HG03565 (cell line): Measurements from ENCODE around the gene RPS6KA6.
A peak's percentile ranks its signal among the peaks of the same experiment; 100 is the strongest.
"Not testable (repeated sequence)": the region's sequence is repeated elsewhere in the genome, so short reads cannot be mapped to it uniquely, and the experiment has no call there.

Experiments used
- ATAC-seq: cut with Tn5 transposase; IDR thresholded peaks from one replicate; pipeline ENCODE4 v1.9.1; 2021; ENCODE audit warnings: mild to moderate bottlenecking, moderate library complexity; ENCODE audit not compliant: unreplicated experiment

The RPS6KA6 gene

DNA sequence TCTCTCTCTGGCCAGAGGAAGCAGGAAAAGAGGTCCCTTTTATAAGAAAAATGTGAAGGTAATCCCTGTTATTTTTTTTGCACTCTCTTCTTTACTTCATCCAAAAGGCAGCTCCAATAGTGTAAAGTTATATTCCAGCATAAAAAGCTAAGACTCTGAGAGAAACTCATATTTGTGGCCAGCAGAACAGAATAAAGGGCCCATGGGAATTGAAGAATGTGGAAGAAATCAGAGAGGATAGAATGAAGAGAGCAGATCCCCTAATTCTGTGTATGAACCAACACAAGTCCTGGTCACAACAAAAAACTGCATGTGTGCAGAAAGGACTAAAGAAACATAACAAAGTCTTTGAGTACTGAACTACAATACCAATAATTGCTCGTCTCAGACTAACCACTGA lies 22.3 kb downstream of the RPS6KA6 start:
- ATAC-seq, result no peak

DNA sequence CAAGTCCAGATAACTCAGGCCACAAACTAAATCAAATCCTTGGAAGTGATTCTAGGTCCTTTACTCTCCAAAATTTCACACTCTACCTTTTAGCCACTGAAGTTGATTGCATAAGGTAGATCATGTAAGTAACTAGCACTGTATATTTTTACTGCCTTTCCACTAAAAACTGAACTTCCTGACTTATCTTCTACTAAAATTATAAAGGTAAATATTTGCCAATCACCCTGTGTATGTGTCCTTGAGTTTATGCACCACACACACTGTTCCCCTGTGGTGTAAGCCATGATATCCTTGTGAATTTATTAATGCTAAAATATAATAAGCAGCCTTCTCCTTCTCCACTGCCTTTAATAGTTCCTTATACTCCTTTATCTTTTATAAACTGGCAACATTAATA lies 25.6 kb downstream of the RPS6KA6 start:
- ATAC-seq, result no peak

DNA sequence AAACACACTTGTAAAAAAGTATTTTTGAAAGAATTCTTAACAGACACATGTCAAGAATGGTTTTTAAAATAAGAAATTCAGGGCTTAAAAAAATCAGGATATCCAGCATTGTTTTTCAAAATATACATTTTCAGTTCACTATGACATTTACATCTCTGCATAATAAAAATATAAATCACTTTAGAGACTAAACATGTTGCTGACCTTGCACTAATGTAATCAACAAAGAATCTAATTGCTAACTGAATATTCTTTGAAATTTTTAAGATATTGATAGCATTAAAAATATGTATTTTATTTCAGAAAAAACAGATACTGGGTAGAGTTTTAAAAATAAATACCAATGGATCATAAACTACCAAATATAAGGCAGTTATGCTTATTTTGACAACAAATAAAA lies 26.4 kb downstream of the RPS6KA6 start:
- ATAC-seq, result no peak

DNA sequence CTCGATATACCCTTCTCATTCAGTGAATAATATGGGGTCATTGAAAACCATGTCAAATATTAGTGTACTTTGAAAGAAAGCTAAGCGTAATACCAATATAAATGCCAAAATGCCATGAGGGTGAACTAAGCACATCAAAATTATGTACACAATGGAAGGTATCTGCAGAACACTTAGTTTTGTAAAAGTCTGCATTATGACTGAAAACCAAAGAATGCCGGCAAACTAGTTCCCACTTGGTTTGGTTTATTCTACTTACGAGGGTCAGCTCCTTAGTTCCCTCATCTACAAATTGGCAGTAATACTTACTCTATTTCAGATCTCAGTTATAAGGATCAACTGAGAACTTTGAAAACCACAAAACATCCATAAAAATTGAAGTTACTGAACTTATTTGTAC lies 27.3 kb downstream of the RPS6KA6 start:
- no peak for ATAC-seq

DNA sequence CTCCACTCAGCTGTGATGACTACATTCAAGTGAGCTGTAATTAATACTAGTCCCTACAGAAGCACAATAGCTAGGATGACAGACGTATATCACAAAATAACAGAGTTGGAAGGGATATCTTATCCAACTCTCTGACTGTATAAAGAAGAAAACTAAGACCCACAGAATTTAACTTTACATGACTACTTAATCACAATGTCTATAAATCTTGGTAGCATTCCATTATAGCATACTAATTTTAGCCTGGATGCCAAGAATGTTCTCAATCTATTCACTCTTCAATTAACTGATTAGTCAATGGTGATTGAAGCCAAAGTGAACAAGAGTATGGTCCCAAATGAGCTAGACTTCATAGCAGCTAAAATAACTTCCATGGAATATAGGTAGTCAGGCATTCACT lies 31.2 kb downstream of the RPS6KA6 start:
- ATAC-seq, result no peak

DNA sequence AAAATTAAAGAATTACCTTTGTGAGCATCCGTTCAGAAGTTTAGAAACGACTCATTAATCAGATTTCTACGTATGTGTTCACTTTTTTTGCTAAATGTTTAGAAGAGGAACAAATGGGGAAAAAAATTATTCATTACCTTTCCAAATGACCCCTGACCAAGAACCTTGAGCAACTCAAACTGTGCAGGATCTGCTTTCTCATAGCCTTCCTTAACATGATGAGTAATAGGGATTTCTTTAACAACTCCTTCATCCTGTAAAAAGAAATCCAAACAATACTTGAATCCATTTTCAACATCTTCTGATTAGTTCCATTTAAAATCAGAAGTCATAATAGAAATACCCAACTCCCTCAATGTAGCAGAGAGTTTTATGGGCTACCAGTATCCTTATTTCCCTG lies 32.1 kb downstream of the RPS6KA6 start:
- ATAC-seq, result no peak

DNA sequence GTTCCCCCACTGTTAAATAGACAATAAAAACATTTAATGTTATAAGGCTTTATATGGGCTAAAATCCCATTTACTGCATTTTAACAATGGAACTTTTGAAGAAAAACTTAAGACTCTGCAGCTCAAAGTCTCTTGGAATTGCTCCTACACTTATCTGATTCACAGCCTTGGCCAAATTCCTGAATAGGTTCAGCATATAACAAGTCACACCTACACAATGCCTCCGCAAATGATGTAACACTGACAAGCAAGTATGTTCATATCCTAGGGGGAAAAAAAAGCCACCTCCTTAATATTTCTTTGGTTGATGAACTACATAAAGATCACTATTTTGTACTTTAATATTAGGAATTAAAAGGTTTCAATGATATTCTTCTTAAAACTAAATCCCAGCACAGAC lies 34.5 kb downstream of the RPS6KA6 start:
- ATAC-seq, result no peak

DNA sequence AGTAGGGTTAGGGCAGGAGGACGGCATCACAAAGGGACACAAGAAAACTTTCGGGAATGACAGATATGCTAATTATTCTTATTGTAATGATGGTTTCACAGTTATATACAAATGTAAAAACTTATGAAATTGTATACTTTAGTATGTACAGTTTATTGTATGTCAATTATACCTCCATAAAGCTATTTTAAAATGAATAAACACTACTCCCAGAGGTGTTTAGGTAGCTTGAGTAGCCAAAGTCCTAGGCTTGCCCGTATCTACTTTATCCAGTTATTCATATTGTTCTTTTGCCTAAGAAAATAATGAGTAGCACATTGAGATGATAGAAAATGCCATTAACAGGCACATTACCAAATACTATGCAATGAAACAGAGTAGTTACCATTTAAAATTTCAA lies 43.0 kb downstream of the RPS6KA6 start:
- no peak for ATAC-seq

DNA sequence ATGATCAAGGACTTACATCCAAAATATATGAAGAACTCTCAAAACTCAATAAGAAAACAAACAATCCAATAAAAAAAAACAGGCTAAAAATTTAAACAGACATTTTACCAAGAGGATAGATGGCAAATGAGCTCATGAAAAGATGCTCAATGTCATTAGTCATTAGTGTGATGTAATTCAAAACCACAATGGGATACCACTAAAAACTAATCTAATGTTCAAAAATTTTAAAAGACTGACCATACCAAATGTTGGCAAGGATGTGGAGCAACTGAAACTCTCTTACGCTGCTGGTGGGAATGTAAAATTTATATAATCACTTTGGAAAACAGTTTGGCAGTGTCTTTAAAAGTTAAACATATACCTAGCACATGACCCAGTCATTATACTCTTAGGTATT lies 43.7 kb downstream of the RPS6KA6 start:
- ATAC-seq, result no peak

DNA sequence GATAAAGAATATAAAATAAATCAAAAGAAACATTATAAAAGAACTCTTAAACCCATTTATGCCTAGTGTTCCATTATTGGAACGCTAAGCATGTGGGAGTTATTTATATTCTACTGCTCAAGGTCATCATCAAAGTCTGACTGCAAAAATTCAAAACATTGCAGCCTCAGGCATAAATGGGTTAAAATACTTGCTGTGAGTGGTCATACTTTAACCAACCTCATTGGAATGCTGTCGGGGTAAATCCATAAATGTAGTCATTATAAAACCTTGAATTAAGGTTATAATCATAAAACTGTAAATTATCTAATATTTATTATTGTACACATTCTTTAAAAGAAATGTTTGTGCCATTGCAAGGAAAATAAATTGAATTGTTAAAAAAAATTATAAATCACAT lies 55.0 kb downstream of the RPS6KA6 start:
- no peak for ATAC-seq

DNA sequence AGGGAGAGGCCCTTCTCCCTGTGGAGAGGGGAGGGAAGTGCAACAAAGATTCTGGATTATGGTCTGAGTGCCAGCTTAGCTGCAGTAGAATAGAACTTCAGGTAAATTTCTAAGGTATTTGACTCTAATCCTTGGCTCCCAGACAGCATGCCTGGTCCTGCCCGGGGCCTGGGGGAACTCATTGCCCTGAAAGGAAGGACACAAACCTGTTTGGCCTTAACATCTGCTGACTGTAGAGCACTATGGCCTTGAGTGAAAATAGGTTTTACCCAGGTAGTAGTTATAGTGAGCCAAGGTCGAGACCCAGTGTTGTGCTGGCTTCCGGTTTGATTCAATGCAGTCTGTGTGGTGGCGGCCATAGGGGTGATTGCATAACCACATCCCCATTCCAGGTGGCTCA lies 64.4 kb downstream of the RPS6KA6 start:
- no peak for ATAC-seq

DNA sequence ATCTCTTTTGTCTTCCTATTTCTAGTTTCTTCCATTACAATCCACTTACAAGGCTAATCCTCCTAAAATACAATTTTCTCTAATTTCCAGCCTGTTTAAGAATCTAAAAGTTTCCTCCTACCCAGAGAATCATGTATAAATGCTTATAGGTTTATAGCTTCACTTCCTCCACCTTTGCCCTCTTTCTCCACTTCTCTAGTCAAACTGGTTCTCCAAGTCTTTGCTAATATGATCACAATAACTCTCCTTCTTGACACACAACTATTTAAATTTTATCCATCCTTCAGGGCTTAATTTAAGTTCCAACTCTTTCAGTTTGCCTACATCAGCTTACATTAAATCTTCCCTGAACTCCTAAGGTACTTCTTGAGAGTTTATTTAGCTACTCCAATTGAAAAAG lies 69.2 kb downstream of the RPS6KA6 start:
- no peak for ATAC-seq

DNA sequence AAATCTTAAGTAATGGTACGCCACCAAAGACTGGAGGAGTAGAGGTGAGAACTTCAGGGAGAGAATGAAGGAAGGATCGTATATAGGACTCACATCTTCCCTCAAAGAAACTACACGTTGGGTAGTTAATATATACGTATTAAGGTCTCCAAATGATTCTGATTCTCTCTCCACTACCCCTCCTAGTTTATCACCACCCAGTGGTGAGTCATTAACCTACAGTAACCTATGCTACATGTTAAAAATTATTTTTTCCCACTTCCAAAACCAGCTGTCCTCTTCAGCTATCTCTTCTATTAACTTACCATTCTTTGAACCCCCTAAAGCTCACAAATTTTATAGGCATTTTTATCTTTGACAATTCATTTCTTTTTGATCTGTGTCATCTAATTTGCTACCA lies 69.7 kb downstream of the RPS6KA6 start:
- no peak for ATAC-seq

DNA sequence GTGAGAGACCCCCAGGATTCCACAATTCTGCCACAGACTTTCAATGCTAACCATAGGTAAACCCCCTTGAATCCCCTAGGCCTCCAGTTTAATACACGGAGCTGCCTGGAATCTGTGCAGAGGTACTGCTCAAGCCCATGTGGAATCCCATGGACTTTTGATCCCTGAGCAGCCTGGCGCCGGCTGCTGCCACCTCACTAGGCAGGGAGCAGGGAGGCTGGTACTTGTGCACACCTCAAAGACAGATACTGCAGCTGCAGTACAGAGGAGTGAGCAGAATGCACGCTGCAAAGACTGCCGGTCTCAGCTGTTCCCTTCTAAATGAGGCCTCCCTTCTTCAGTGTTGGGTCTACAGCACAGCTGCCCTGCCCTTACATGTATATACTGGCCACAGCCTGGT lies 79.4 kb downstream of the RPS6KA6 start:
- ATAC-seq, result no peak

DNA sequence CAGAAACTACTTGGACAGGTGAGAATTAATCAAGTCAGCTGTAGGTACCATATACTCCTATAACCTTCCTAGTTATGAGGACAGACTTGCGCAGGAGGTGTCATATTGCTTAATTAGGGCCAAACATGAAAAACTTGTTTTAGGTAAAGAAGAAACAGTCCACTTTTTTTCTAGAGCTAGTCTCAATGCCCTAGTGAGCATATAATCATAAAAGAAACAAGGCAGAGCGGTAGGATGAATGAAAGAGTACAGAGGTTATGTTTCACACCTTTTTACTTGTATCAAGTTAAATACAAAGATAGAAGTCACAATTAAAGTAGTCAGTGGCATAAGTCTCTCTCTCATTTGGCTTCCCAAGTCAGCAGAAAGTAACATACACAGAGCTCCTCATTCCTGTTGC lies 88.9 kb downstream of the RPS6KA6 start:
- no peak for ATAC-seq

DNA sequence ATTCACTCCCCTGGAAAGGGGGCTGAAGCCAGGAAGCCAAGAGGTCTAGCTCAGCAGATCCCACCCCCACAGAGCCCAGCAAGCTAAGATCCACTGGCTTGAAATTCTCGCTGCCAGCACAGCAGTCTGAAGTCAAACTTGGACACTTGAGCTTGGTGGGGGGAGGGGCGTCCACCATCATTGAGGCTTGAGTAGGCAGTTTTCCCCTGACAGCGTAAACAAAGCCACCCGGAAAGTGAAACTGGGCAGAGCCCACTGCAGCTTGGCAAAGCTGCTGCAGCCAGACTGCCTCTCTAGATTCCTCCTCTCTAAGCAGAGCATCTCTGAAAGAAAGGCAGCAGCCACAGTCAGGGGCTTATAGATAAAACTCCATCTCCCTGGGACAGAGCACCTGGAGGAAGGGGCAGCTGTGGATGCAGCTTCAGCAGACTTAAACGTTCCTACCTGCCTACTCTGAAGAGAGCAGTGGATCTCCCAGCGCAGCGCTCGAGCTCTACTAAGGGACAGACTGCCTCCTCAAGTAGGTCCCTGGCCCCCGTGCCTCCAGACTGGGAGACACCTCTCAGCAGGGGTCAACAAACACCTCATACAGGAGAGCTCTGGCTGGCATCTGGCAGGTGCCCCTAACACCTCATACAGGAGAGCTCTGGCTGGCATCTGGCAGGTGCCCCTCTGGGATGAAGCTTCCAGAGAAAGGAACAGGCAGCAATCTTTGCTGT lies 108.4 kb downstream of the RPS6KA6 start:
- not testable (repeated sequence) for ATAC-seq

DNA sequence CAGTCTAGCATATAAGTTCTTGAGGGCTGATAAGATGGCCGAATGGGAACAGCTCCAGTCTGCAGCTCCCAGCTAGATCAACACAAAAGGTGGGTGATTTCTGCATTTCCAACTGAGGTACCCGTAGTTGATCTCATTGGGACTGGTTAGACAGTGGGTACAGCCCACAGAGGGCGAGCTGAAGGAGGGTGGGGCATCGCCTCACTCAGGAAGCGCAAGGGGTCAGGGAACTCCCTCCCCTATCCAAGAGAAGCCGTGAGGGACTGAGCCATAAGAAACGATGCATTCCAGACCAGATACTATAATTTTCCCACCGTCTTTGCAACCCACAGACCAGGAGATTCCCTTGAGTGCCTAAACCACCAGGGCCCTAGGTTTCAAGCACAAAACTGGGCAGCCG lies 109.0 kb downstream of the RPS6KA6 start:
- ATAC-seq, result no peak

DNA sequence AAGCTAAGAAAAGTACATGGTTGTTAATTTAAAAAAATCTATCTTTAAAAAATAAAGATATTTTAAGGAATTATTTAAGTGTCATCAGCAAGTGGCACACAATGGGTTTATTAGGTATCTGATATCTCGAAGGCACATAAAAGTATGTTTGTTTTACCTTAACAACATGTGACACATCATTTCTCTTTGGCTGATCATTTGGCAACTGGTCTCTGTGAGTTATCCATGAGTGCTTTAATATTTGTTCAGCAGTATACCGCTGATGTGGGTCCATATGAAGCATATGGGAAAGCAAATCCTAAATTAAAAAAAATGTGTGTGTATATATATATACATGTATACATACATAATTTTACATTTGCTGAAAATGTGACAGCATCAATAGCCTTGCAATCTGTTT lies 123.2 kb downstream of the RPS6KA6 start:
- ATAC-seq, result no peak

DNA sequence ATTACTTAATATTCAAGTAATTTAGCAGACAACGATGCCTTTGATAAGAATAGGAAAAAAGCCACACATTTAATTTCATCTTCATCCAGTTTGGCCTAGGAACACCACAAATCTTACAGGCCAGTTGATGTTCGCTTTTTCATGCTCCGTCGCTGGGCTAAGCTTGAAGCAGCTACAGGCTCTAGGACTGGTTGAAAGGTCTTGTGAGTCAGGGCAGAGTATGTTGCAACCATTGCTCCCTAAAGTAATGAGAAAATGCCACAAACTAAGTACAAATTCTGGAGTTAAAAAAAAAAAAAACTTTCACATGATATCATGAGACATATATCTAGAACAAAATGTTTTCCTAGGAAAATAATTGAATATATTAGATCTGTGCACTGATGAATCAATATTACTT lies 123.8 kb downstream of the RPS6KA6 start:
- ATAC-seq, result no peak

DNA sequence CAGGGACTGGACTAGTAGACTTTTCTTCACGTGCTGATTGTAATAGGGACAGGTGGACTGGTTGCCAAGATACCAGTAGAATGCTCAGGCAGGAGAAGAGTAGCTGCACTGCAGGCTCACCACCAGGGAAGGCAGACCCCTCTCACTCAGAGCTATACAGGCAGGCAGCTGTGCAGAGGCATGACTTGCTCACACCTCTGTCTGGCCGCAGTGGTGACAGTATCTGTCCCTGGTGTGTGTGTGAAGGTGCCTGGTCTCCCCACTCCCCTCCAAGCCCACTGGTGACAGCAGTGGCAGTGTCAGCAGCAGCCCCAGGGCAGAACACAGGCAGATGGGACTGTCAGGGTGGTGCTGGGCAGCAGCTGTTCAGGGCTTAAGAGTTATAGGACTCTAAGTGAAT lies 140.7 kb downstream of the RPS6KA6 start:
- ATAC-seq, result no peak

DNA sequence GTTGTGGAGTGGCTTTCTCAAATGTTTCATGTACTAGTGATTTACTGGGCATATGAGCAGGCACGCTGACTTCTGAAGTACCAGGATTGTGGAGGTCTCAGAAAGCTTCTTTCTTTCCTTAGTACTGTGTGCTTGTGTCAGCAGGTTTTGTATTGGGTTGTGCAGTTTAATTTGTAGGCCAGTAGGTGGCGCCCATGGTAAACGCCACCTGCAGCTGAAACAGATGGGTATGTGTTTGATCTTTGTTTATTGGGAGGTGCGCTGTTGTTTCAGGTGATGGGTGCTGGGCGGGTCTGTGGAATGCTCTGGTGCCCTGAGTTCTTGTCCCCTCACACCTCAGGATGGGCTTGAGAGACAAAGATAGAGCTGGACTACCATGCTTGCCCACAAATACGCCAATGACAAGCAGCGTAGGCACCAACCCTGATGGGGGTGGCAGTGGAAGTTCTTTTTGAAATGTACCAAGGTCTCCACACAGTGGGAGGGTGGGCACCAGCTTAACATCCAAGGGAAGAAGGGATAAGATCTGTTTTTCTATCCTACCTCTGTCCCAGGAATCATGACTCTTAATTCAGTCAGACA lies 141.5 kb downstream of the RPS6KA6 start:
- peak; percentile 90 for ATAC-seq

DNA sequence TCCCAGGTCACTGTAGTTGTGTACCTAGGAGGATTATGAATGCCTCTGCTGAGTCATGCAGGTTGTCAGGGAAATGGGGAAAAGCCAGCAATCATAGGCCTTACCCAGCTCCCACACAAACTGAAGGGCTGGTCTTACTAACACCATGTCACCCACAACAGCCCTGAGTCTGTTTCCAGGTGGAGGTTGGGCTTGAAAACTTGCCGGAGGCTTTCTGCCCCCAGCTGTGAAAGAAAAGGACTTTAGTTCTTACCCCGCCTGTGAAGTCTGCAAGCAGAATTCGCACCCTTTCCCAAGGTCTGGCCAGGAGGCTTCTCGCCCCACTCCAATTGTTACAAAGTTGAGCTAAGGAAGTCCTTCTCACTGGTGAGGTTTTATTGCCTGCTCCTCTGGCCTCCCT lies 143.9 kb downstream of the RPS6KA6 start:
- ATAC-seq, result no peak
